GM19240 (cell line): ENCODE data around the gene GAS2.
"Not testable (repeated sequence)": the region's sequence is repeated elsewhere in the genome, so short reads cannot be mapped to it uniquely, and the experiment has no call there.

ENCODE experiments used
- DNase-seq: peaks from one replicate; pipeline ENCODE4 v3.0.0; 2011; ENCODE audit warnings: low spot score; ENCODE audit not compliant: insufficient read length

Gene GAS2

DNA sequence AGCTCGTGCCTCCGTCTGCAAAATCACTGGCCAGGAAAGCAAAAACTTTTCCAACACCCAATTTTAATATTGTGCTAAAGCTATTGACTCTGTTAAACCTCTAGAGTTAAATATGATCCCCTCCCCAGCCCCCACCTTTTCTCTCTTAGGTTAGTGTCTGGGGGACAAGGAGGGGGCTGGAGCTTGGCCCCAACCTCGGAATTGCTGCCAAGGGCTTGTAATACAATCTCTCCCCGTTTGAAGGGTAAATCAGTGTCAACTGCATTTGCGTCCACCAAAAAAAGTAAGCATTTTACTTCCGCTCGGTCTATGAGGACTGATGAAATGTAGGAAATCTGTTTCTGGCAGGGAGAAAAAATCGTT lies at the start of gene GAS2:
Gene GAS2, plus strand, starts transcription at position 287 of the 363 bp plus-strand sequence. CDS start 8,259 bp downstream, outside the sequence.
- DNase-seq: no peak

DNA sequence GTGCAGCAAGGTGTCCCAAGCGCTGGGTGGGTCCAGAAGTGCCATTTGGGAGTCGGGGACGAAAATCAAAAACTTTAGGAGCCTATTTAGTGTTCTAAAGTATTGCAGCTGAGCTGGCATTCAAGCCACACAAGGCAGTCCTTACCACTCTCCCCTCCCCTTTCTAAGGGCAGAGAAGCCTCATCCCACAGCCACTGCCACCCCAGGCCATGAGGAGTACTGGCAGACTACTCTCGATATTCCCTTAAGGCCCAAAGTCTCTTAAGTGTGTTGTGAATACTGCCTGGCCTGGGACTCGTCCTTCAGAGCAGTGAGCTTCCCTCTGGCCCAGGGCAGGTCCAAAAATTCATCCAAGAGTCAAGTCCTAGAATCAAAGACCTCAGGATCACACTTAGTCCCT lies 48.5 kb upstream of the GAS2 start:
- DNase-seq: no peak

- DNase-seq: peak; percentile 8
Observed at GRCh38 chr11:22624742-22625447, 41.5 kb upstream of the GAS2 start.

- peak; percentile 37 for DNase-seq
Observed at GRCh38 chr11:22625448-22626287, 40.7 kb upstream of the GAS2 start, which contains the start of gene FANCF. FANCF (minus strand) TSS chr11:22625823; CDS start chr11:22625810, 13 bp downstream.

GRCh38 chr11:22626573-22627239 lies 39.7 kb upstream of the GAS2 start:
- DNase-seq: no peak

- no peak for DNase-seq
Observed at GRCh38 chr11:22627421-22627820, 39.0 kb upstream of the GAS2 start.

GRCh38 chr11:22633354-22633902 lies 33.0 kb upstream of the GAS2 start:
- DNase-seq: no peak

GRCh38 chr11:22634897-22635629 lies 31.3 kb upstream of the GAS2 start:
- DNase-seq: no peak

- no peak for DNase-seq
Observed at GRCh38 chr11:22635689-22636088, 30.7 kb upstream of the GAS2 start.

DNA sequence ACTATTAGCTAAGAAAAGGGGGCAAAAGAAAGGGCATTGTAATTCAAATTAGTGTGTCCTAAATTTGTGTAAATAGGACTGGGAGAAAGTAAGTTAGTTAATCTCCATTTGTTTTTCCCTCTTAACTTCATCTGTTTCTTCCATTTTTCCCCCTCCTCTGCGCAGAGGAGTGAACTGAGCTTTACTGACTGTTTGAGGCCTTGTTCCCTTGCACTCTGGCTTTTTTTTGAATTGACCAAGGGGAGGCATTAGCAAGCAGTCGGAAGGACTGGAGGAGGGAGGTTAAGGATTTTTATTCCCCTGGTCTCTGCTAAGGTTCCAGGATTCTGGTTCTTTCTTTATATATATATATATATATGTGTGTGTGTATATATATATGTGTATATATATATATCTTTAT lies 25.5 kb upstream of the GAS2 start:
- DNase-seq: no peak

DNA sequence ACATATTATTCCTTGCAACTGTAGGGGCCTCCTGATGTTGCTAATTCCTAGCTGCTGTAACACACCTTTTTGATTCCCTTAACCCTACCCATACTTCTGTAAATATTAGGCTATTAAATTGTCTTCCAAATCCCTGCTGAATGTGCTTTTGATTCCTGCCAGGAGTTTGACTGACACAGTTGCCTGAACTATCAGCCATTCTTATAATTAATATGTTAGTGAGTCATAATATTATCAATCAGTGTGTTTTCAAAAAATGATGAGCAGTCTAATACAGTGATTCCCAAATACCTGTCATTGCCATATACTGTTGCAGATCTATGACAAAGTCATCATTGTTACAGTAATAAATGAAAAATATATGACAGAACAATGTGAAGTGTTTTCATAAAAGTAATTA lies 24.9 kb upstream of the GAS2 start:
- DNase-seq: no peak

GRCh38 chr11:22652346-22652745 lies 14.1 kb upstream of the GAS2 start:
- not testable (repeated sequence) for DNase-seq

DNA sequence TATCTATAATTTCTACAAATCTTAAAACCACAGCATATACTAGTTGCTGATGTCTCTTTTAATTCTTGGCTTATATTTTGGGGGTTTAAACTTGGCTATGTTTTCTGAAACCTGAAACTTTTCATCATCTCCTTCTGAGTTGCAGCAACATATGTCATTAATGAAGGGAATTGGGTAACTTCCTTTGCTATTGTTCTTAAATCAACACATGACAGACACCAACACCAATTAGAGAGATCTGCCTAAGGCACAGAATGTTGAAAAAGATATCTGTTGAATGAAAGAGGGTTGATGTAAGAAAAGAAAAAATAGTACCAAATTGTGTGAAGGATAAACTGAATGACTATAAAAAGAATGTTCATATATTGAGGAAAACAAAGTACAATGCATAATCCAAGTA lies 10.3 kb upstream of the GAS2 start:
- no peak for DNase-seq

- no peak for DNase-seq
Observed at GRCh38 chr11:22657101-22657694, 9.2 kb upstream of the GAS2 start.

DNA sequence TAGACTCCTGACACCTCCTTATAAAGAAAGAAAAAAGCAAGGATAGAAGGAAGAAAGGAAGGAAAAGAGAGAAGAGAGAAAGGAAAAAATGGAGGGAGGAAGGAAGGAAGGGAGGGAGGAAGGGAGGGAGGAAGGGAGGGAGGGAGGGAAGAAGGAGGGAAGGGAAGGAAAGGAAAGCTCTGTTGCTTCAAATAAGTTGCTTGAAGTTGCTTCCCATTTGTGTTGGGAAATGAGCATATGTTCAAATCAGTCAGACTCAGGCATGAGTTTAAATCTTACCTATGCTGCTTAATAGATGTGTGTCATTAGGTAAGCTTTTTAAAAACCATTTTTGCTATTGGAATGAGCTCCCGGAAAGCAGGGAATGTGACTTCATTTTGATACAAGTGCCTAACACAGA lies 6.6 kb upstream of the GAS2 start:
- DNase-seq: no peak

- no peak for DNase-seq
Observed at GRCh38 chr11:22666688-22667439, 453 bp downstream of the GAS2 start.

DNA sequence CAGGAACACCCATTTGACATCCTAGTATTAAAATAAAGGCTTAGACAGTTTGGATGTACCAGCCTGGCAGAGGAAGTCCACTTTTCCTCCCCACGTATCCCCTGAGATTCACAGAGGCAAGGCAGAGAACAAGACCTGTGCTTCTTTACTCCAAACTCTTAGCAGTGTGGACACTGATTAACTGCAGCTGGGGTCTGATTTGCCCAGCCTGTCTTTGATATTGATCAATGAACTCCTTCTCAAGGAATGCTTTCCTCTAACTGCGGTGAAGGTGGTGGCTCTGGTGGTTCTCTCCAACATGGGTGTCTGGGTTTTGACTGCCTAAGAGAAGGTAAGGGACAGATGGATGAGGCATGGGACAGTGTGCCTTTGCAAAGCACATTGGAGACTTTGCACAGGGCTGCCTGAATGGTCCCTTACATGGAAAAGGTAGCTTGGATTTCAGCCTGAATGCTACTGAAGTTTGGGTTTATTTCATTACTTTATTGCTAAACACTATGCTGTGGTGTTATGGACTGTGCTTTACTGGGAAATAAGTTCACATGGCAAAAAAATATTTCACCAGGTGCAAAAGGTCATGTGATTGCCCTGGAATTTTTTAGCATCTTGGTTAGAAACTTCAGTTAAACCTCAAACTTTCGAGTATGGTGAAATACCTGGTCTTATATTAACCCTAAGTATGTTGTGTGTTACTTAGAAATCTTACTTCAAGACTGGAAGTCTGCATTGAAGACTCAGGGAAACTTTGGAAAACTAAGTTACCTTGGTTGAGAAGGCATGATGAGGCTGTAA lies 1.8 kb downstream of the GAS2 start:
- DNase-seq: no peak

DNA sequence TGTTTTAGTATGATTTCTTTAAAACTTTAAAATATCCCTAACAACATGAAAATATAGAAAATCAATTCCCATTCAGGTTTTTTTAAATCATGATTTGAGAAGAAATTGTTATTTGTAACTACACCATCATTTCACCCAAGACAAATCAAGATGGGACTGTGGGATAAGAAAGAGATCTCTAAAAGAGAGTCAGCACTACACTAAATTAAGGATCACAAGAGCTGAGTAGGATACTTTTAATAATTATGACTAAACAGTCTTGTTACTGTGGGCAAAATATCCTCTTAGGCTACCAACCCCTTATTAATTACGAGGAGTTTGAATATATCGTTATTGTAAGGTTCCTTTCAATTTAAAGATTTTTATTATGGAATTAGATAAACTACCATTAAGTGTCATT lies 3.0 kb downstream of the GAS2 start:
- no peak for DNase-seq

GRCh38 chr11:22670830-22671229 lies 4.4 kb downstream of the GAS2 start:
- DNase-seq: no peak
